Type B pancreatic cell (in vitro differentiated cells): ENCODE results near the gene LDLRAD4. TPM values are rescaled to one million over a fixed set of nuclear protein-coding genes. Genes with fewer than 3 reads are reported as not detected.

Experiments used
- DNase-seq: peaks from one replicate; pipeline ENCODE4 v3.0.0; 2021; ENCODE audit warnings: mixed read lengths; ENCODE audit not compliant: unreplicated experiment; ENCODE audit errors: extremely low spot score
- H3K27ac Mint-ChIP-seq: 2 replicates; pipeline ENCODE4 v1.8.0; 2021; ENCODE audit warnings: mild to moderate bottlenecking, mixed read lengths
- H3K27me3 Mint-ChIP-seq: 2 replicates; pipeline ENCODE4 v1.8.0; 2021; ENCODE audit warnings: mixed read lengths
- H3K36me3 Mint-ChIP-seq: 2 replicates; pipeline ENCODE4 v1.8.0; 2021; ENCODE audit warnings: mixed read lengths
- H3K4me1 Mint-ChIP-seq: one replicate; pipeline ENCODE4 v1.8.0; 2021; ENCODE audit warnings: mixed read lengths; ENCODE audit not compliant: unreplicated experiment
- H3K4me3 Mint-ChIP-seq: 2 replicates; pipeline ENCODE4 v1.8.0; 2021; ENCODE audit warnings: mild to moderate bottlenecking, mixed read lengths
- H3K9me3 Mint-ChIP-seq: 2 replicates; pipeline ENCODE4 v1.8.0; 2021; ENCODE audit warnings: mixed read lengths
- total RNA-seq: library from RNA; stranded (reverse); gene quantifications from 2 replicates; pipeline ENCODE4 v1.2.1, GENCODE V29; 2021; ENCODE audit warnings: low replicate concordance
- TF ChIP-seq, protein P1 (sequence below): fragments of 200-600 bp; sonication (generic); conservative IDR thresholded peaks from 2 replicates; pipeline ENCODE4 v1.5.0; 2021; ENCODE audit warnings: antibody characterized with exemption, mild to moderate bottlenecking

LDLRAD4 gene
- total RNA-seq, 1 donor from 2014 or later = 2.4 TPM

GRCh38 chr18:13524811-13525210 is 306.3 kb downstream of the LDLRAD4 start:
- Mint-ChIP-seq H3K9me3 (no peaks in the 10 kb centered on the region), H3K27ac (no peak overlapping the region), H3K27me3 (peaks cover 8% of the 10 kb centered on the region), H3K4me3 (no peak overlapping the region), H3K4me1 (no peaks in the 10 kb centered on the region), H3K36me3 (no peaks in the 10 kb centered on the region)
- no peak for DNase-seq
- TF ChIP-seq, protein P1, sequence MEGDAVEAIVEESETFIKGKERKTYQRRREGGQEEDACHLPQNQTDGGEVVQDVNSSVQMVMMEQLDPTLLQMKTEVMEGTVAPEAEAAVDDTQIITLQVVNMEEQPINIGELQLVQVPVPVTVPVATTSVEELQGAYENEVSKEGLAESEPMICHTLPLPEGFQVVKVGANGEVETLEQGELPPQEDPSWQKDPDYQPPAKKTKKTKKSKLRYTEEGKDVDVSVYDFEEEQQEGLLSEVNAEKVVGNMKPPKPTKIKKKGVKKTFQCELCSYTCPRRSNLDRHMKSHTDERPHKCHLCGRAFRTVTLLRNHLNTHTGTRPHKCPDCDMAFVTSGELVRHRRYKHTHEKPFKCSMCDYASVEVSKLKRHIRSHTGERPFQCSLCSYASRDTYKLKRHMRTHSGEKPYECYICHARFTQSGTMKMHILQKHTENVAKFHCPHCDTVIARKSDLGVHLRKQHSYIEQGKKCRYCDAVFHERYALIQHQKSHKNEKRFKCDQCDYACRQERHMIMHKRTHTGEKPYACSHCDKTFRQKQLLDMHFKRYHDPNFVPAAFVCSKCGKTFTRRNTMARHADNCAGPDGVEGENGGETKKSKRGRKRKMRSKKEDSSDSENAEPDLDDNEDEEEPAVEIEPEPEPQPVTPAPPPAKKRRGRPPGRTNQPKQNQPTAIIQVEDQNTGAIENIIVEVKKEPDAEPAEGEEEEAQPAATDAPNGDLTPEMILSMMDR = no peak

DNA sequence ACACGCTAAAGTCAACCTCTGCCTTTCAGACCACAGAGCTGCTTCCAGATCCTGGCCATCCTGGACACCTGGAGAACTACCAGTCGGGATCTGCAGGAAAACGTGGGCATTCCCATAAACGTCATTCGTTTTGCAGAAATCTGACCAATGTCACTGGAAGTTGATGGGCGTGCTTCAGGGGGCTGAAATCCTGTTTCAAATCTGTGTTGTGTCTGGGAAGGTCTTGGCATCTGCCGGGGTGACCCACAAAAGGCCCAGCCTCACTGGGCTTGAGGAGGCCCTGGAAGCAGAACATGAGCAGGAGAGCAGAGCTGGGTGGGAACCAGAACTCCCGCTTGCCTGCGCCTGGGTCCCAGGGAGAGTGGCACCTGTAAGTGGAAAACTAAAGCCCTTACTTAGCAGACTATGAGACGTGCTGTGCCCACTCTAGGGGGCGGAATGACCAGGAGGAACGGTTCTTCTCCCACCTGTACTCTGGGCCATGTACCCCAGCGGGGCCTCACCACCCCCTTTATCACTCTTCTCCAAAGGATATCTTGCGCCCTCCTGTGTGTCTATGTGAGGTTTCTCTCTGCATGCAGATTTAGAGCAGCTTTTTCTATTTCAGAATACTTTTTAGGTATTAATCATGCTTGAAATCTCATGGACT is 306.9 kb downstream of the LDLRAD4 start:
- H3K27me3 Mint-ChIP-seq = peaks cover 3% of the 10 kb centered on the region
- no peak overlapping the region for H3K4me3 Mint-ChIP-seq
- H3K27ac Mint-ChIP-seq = no peak overlapping the region
- no peaks in the 10 kb centered on the region for H3K4me1 Mint-ChIP-seq
- TF ChIP-seq, protein P1 = no peak
- H3K36me3 Mint-ChIP-seq = no peaks in the 10 kb centered on the region
- H3K9me3 Mint-ChIP-seq = no peaks in the 10 kb centered on the region
- DNase-seq = no peak

GRCh38 chr18:13526519-13526918 is 308.0 kb downstream of the LDLRAD4 start:
- no peak for DNase-seq
- H3K9me3 Mint-ChIP-seq = no peaks in the 10 kb centered on the region
- no peaks in the 10 kb centered on the region for H3K4me1 Mint-ChIP-seq
- peaks cover 3% of the 10 kb centered on the region for H3K27me3 Mint-ChIP-seq
- H3K27ac Mint-ChIP-seq = no peak overlapping the region
- no peaks in the 10 kb centered on the region for H3K36me3 Mint-ChIP-seq
- H3K4me3 Mint-ChIP-seq = no peak overlapping the region
- TF ChIP-seq, protein P1 = no peak

GRCh38 chr18:13527256-13527655 is 308.7 kb downstream of the LDLRAD4 start:
- H3K27ac Mint-ChIP-seq = no peak overlapping the region
- no peaks in the 10 kb centered on the region for H3K4me1 Mint-ChIP-seq
- no peak for DNase-seq
- H3K4me3 Mint-ChIP-seq = no peak overlapping the region
- TF ChIP-seq, protein P1 = no peak
- H3K9me3 Mint-ChIP-seq = no peaks in the 10 kb centered on the region
- peaks cover 3% of the 10 kb centered on the region for H3K27me3 Mint-ChIP-seq
- H3K36me3 Mint-ChIP-seq = no peaks in the 10 kb centered on the region

DNA sequence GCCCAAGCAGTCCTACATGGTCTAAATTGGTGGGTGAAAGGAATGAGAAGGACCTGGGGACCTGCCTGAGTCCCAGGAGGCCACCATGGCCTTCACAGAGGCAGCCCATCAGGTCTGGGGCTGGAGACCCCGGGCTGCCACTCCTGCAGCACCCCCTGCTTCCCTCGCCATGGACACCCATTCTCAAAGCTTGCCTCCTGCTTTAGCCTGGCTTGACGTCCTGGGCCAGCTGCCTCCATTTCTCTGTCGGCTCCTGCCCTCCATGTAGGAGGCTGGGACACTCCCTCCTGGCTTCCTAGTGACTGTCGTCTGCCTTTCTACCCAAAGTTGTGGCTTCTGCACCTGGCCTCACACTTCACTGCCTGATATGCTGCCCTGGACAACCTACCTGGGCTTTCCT is 309.2 kb downstream of the LDLRAD4 start:
- H3K36me3 Mint-ChIP-seq = no peaks in the 10 kb centered on the region
- H3K4me3 Mint-ChIP-seq = no peak overlapping the region
- DNase-seq = no peak
- no peaks in the 10 kb centered on the region for H3K4me1 Mint-ChIP-seq
- no peaks in the 10 kb centered on the region for H3K9me3 Mint-ChIP-seq
- TF ChIP-seq, protein P1 = no peak
- H3K27me3 Mint-ChIP-seq = peaks cover 3% of the 10 kb centered on the region
- no peak overlapping the region for H3K27ac Mint-ChIP-seq
